Heart left ventricle (tissue), 13 donors: ENCODE results near the gene CFAP69.

ENCODE experiments used
- CTCF ChIP-seq, 12 donors: fragments of 200-600 bp; sonication (generic) in 4 of 12; IDR thresholded peaks; one replicate each; pipeline versions ENCODE4 v1.5.0 to v1.8.0; 2018 to 2022; ENCODE audit warnings: antibody characterized with exemption in 12 of 12, mild to moderate bottlenecking in 5 of 12
- POLR2A ChIP-seq, 2 donors: fragments of 450-650 bp; IDR thresholded peaks; one replicate each; pipeline ENCODE4 v1.6.1; 2017; ENCODE audit warnings: antibody characterized with exemption in 2 of 2, mild to moderate bottlenecking in 2 of 2, moderate library complexity in 2 of 2
- donor health status: ischemic (EF 13 %, LVEDD 7.1; RV severe dilation, severe dysfunction).
- donor health status: DM: no; HTN: yes; CAD: no.
- donor health status: DM: no; HTN: no; CAD: no.
- donor health status: ischemic (EF 25% LVEDD 6.9; RV normal size, moderate dysfunction).
- donor health status: ischemic (EF 25% LVEDD 5.7; RV mildly dilated, moderate dysfunction).
- donor health status: ischemic (EF 35%, LVEDD 5.7; RV mildly dilated, moderate dysfunction).
- donor health status: nonischemic (EF 11% LVEDD 7.7; RV severe dilation, severe dysfunction).
- donor health status: DM: yes; HTN: yes; CAD: no.
- donor health status: PGD.
- donor health status: ischemic (EF 29% LVEDD 5.4; RV normal size, mild dysfunction).
- donor health status: nonischemic (EF 23%, LVEDD 6.1; RV moderate dilation, normal function).

- TF ChIP-seq CTCF (IDR thresholded peaks at IDR 0.05) (no peak), POLR2A (IDR thresholded peaks at IDR 0.05) (no peak)
Observed at GRCh38 chr7:90250601-90251303, 5.8 kb downstream of the CFAP69 start.
